DMS153 treated with DMSO at 0.1 percent for 48 hours (cell line): ENCODE data around the gene SNAPC2.
A peak's percentile ranks its signal among the peaks of the same experiment; 100 is the strongest.

ENCODE experiments used
- DNase-seq: peaks from one replicate; lab custom pipeline; 2025; ENCODE audit not compliant: unreplicated experiment; lab: John Stamatoyannopoulos, UW

Gene SNAPC2

DNA sequence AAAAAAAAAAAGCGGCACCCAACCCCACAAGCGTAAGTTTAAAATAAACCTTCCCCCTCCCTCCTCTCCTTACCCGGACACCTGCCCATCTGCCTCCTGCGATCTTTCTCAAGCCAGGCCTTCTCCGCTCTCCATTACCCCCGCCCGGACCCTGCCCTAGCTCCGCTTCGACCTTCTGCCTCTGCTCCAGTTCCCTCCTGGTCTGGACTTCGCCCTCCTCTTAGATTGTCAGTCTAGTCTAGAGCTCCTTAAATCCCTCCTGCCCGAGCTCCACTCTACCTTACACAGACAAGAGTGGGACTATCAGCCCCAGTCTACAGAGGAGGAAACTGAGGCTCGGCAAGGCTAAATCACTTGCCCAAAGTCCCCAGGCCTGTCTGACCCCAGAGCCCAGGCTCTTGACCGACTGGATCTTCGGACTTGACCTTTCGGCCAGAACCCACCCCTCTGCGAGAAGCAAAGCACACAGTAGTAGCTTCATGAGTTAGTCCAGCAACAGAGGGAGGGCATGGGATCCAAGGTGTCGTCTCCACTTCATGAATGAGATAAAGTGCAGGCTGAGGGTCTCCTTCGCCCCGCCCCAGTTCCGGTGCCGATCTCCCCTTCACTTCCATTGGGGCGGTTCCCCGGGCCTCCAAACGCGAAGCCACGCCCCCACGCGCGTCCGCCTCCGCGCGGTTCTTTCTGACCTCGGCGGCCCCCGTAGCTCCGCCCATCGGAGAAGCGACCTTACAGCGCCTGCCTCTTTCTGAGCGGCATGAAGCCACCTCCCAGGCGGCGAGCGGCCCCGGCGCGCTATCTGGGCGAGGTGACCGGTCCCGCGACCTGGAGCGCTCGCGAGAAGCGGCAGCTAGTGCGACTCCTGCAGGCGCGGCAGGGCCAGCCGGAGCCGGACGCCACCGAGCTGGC, at the start of gene SNAPC2:
Gene SNAPC2, plus strand, starts transcription at position 729 of the 909 bp plus-strand sequence. Its CDS starts 29 bp downstream, at position 758.
- peak; percentile 79 for DNase-seq

GRCh38 chr19:7870571-7871436, 49.3 kb upstream of the SNAPC2 start:
- no peak for DNase-seq

GRCh38 chr19:7871437-7872305, 48.5 kb upstream of the SNAPC2 start:
- DNase-seq, result peak; percentile 95

- no peak for DNase-seq
Observed at GRCh38 chr19:7872306-7873204, 47.6 kb upstream of the SNAPC2 start.

DNA sequence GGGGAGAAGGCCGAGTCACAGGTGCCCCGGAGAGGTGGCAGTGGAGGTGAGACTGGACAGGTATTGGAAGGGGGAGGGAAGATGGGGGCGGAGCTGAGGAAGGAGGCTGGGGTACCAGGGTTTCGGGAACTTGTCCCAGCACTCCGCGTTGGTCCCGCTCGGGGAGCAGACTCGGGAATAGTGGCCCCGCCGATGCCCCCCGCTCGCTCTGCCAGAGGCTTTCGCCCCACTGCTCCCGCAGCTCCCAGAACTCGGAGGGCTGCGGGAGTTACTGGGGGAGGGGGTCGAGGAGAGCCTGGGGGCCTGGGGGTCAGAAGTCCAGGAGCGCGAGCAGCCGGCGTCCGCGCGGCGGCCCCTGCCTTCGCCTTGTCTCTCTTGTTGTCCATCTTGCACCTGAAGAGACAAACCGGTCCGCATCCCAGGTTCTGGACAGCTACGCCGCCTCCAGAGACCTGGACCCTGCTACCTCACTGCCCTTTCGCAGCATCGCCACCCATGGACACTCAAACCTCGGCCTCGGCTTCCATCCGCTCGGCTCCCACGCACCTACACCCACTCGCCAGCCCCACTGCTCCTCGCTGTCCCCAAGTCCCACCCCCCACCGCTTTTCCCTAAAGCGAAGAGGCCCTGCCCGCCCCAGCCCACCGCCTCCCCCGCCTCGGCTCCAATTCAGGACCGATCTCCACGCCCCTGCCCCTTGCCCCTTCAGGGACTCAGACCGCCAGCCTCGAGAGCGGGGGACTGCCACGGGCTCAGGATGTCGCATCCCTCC, 46.6 kb upstream of the SNAPC2 start:
- DNase-seq, result no peak

DNA sequence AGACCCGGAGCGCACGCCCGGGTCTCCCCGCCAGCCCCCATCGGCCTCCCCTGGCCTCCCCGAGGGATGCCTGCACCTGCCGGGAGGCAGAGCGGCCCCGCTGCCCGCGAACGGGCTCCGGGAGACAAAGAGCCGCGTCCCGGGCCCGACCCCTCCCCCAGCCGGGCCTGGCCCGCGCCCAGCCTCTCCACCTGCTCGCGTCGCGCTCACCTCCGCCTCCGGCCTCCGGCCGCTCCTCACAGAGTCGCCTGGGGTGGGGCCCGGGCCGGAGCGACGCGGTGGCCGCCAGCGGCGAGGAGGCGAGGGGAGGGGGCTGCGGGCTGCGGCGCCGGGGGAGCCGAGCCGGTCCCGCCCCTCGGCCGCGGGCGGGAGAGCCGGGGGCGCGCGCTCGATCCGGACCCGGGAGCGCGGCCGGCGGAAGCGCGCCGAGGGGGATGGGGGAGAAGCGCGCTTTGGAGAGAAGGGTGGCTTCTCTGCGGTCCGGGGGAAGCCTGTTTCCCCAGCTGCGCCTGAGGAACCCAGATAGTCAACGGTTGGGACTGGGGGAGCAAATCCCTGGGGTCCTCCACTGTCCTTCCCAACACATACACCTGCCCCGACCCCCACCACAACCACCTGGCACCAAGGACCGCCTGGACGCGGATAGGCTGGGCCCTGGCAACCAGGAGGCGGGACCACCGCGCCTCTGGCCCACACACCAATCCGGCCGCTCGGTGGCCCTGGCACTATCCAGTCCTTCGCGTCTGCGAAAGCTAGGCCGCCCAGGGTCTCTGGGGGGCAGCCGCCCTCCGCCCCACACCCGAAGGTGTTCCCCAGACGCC, 45.9 kb upstream of the SNAPC2 start, which contains the start of gene PRR36:
Gene PRR36, minus strand, starts transcription at position 315 of the 821 bp plus-strand sequence. CDS start 701 bp downstream, outside the sequence.
- DNase-seq, result peak; percentile 79

- DNase-seq, result no peak
Observed at GRCh38 chr19:7874897-7875273, 45.3 kb upstream of the SNAPC2 start.

- DNase-seq, result no peak
Observed at GRCh38 chr19:7877249-7877836, 42.8 kb upstream of the SNAPC2 start.

- DNase-seq, result no peak
Observed at GRCh38 chr19:7879111-7879807, 40.9 kb upstream of the SNAPC2 start.

DNA sequence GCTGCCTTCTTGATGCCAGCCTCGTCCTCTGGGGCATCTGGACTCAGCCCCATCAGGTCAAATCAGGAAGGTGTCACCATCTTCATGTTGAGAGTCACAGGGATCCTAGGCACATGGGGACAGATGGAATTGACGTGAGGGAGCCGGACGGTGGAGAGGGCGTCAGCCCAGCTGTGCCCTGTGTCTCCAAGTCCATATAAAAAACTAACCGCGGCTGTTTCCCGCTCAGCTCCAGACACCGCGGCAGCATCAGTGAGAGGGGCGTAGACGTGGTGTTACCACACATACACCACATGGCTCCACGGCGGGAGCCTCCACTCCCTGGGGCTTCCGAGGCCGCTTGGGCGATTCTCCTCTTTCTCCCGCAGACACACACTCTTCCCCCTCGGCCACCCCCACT, 40.3 kb upstream of the SNAPC2 start:
- no peak for DNase-seq

DNA sequence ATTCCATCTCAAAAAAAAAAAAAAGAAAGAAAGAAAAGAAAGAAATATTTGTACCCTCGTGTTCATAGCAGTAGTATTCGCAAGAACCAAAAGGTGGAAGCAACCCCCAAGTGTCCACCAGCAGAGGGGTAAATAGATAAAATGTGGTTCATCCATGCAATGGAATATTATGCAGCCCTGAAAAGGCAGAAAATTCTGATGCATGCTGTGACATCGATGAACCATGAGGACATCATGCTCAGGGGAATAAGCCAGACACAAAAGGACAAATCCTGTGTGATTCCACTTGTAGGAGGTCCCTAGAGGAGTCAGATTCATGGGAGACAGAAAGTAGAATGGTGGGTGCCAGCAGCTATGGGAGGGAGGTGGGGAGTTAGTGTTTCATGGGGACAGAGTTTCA, 38.2 kb upstream of the SNAPC2 start:
- DNase-seq, result no peak

GRCh38 chr19:7883105-7883504, 37.0 kb upstream of the SNAPC2 start:
- no peak for DNase-seq

GRCh38 chr19:7883796-7884570, 36.2 kb upstream of the SNAPC2 start:
- DNase-seq, result no peak

DNA sequence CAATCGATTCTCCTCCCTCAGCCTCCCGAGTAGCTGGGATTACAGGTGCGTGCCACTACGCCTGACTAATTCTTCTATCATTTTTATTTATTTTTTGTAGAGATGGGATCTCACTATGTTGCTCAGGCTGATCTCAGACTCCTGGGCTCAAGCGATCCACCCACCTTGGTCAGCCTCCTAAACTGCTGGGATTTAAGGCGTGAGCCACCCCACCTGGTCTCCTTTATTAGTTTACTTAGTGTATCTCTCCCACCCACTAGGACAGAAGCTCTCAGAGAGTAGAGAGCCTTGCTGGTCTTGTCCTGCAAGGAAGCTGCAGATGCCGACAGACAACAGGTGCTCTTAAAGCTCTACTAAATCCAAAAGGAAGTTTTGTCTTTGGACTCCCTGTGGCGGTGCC, 34.3 kb upstream of the SNAPC2 start:
- DNase-seq, result no peak

- DNase-seq, result no peak
Observed at GRCh38 chr19:7887408-7888144, 32.6 kb upstream of the SNAPC2 start.
